D721Med (cell line): ENCODE results near the gene PRIMA1.

Experiments used
- DNase-seq: peaks from one replicate; pipeline ENCODE4 v3.0.0; 2011; ENCODE audit warnings: low spot score; ENCODE audit not compliant: insufficient read length
- FAIRE-seq: peaks from 2 replicates; lab custom pipeline; 2011; peaks lifted over from hg19 to GRCh38; lab: Jason Lieb, UNC
- TF ChIP-seq, protein P1 (sequence below): IDR thresholded peaks from 2 replicates; pipeline ENCODE4 v1.5.1; 2012; ENCODE audit warnings: mild to moderate bottlenecking, control low read depth; ENCODE audit not compliant: insufficient read depth; ENCODE audit errors: missing control alignments

The PRIMA1 gene

DNA sequence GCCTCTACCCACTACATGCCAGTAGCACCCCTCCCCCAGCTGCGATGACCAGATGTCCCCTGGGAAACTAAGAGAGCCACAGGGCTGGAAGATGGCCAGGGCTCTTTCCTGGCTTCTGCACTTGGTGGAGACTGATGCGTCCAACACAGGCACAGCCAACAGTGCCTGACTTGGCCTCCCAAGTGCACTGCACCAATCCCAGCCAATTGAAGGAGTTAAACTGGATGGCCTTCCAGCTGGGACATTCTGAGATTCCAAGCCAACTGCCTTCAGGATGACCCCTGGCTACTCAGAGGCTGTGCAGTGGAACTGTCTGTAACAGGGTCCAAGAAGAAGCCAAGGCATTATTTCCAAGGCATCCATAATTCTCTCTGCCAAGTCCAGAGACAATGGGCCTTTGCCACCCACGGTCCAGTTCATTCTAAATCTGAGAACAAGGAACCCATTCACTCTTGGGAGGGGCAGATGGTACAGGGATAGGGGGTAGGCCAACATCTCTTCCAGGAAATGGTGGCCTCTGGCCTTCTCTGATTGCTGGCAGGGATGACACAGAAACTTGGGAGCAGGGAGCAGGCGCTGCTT is 35.2 kb downstream of the PRIMA1 start:
- FAIRE-seq: no peak
- no peak for DNase-seq
- TF ChIP-seq, protein P1, sequence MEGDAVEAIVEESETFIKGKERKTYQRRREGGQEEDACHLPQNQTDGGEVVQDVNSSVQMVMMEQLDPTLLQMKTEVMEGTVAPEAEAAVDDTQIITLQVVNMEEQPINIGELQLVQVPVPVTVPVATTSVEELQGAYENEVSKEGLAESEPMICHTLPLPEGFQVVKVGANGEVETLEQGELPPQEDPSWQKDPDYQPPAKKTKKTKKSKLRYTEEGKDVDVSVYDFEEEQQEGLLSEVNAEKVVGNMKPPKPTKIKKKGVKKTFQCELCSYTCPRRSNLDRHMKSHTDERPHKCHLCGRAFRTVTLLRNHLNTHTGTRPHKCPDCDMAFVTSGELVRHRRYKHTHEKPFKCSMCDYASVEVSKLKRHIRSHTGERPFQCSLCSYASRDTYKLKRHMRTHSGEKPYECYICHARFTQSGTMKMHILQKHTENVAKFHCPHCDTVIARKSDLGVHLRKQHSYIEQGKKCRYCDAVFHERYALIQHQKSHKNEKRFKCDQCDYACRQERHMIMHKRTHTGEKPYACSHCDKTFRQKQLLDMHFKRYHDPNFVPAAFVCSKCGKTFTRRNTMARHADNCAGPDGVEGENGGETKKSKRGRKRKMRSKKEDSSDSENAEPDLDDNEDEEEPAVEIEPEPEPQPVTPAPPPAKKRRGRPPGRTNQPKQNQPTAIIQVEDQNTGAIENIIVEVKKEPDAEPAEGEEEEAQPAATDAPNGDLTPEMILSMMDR: no peak

DNA sequence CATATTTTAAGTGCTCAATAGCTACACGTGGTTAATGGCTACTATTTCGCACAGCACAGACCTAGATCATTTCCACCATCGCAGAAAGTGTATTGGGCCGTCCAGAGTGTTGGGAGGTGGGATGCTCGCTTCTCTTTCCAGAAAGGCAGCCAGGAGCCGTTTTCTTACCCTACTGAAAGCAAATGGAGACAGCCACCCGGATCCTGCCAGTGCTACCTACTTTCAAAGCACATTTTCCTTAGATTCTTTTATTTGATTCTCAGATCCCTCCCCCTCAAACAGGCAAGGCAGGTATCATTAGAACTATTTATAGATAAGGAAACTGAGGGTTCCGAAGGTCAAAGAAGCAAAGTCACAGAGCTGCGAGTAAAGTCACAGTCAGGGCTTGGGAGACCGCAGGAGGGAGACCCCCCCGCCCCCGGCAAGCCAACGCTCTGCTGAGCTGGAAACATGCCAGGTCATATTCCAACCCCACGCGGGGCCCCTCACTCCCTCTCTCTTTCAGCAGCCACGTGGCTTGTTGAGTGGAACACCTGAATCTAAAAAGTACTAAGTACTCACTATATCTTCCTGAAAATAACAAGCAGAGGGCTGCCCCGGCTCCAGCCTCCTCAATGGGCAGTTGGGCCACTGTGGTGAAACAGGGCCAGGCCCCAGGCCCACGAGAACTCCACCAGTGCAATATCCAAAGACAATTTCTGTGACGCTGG is 36.2 kb downstream of the PRIMA1 start:
- FAIRE-seq (no peak), DNase-seq (no peak)
- TF ChIP-seq, protein P1: no peak

DNA sequence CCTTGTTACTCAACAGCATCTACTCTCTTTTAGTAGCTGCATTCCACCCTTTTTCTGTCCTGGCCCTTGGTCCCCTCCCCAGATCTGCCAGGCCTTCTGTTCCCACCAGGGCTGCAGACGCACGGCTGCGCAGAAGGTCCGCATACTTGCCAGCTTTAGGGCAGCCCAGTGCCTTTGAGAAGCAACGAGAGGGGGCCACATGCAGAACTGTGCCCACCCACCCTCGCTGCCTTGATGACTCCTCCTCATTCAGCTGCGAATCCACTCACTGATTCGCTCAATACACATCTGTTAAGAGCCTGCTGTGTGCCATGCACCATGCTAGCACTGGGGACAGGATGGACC is 39.2 kb downstream of the PRIMA1 start:
- DNase-seq (no peak), FAIRE-seq (no peak)
- TF ChIP-seq, protein P1: no peak

DNA sequence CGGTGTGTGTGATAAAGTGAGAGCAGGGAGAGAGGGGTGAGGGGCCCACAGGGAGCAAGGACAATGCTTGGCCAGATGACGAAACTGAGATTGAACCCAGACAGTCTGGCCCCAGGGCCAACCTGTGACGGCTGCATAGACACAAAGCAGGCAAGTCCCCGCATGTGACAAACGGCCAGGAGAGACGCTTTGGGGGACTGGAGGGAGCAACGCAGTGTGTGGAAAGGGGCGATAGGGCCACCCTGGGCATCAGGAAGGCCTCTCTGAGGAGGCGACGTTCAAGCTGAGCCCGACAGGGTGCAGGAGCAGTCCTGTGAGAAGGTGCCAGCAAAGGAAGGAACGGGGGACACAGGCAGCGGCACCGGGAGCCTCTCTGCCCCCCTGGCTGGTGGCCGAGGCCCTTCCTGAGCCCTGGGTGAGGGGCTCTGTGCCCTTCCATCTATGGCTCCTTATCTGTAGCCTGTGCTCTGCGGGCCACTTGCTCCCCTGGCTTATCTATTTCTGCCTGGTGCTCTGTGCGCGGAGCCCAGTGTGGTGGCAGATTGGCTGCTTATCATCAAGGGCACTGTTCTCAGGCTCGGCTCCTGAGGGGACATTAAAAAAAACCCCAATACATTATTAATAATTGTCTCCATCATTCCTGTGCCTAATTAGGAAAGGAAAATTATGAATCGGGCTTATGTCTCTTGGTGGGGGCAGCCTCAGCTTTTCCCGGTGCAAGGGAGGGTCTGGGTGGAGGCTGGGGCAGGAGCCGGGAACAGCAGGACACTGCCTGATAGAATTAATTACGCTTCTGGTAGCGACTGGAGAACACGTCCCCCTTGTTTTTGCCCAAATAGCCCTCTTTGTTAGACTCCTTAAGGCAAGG is 39.8 kb downstream of the PRIMA1 start:
- FAIRE-seq: no peak

DNA sequence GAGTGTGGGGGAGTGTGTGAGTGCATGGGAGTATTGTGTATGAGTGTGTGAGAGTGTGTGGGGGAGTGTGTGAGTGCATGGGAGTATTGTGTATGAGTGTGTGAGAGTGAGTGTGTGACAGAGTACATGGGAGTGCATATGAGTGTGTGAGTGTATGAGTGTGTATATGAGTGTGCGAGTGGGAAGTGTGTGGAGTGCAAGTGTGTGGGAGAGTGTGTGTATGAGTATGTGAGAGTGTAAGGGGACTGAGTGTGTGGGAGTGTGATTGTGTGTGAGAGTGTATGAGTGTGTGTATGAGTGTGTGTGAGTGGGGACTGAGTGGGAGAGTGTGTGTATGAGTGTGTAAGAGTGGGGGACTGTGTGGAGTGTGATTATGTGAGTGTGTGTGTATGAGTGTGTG is 40.7 kb downstream of the PRIMA1 start:
- TF ChIP-seq, protein P1: no peak
- no peak for FAIRE-seq
- no peak for DNase-seq

More for the DNA sequence above, 39.8 kb downstream of the PRIMA1 start:
- no peak for DNase-seq
- TF ChIP-seq, protein P1: no peak

DNA sequence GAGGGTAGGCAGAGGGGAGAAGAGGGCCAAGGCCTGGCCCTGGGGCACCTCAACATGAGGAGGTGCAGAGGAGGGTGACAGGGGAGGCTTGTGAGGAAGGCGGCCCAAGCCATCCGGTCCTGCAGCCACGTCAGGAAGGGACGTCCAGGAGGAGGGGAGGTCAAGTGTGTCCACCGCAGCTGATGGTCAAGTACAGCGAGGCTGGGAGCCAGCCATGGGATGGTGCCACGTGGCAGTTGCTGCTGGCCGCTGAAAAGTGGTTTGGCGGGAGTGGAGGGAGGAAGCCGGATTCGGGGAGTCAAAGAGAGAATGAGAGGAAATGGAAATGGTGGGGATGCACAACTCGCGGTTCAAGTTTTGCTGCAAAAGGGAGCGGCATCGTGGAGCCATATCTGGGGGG is 41.2 kb downstream of the PRIMA1 start:
- DNase-seq (no peak), FAIRE-seq (no peak)
- TF ChIP-seq, protein P1: no peak
